Endothelial cell of umbilical vein (primary cell): ENCODE measurements around the gene KANK2. TPM values are rescaled to one million over a fixed set of nuclear protein-coding genes. Genes with fewer than 3 reads are reported as not detected.
"Not testable (repeated sequence)": the region's sequence is repeated elsewhere in the genome, so short reads cannot be mapped to it uniquely, and the experiment has no call there.

Experiments
- BruUV-seq: library from RNA; stranded (reverse); fragments of 400-500 nt; replicated peaks from 2 replicates; lab custom pipeline; 2021; lab: Mats Ljungman, UMichigan
- CTCF ChIA-PET: fragments of 300-600, 350-600 bp; sonication (Branson Sonifier 250); formaldehyde crosslinking; loops from one replicate; lab custom pipeline; 2021; ENCODE audit warnings: antibody characterized with exemption, inconsistent platforms; lab: Charles Lee
- POLR2A ChIA-PET: fragments of 300-600, 350-600 bp; sonication (Branson Sonifier 250); formaldehyde crosslinking; loops from one replicate; lab custom pipeline; 2021; ENCODE audit warnings: antibody characterized with exemption, inconsistent platforms; lab: Charles Lee
- DNase-seq: peaks from one replicate; pipeline ENCODE4 v3.0.0-alpha.2; 2011; ENCODE audit warnings: low read depth, low spot score
- FAIRE-seq: peaks from 2 replicates; lab custom pipeline; 2011; peaks lifted over from hg19 to GRCh38; lab: Jason Lieb, UNC
- H2AFZ ChIP-seq: 2 replicates; pipeline ENCODE4 v1.6.0; 2012; ENCODE audit warnings: low read depth, low read length, control low read depth, inconsistent platforms
- H3K27ac ChIP-seq: 2 replicates; pipeline ENCODE4 v1.5.1; 2011; ENCODE audit warnings: low read depth, mild to moderate bottlenecking, control low read depth, low read length, moderate library complexity; ENCODE audit not compliant: insufficient read depth
- H3K27me3 ChIP-seq, 2 experiments: 2 replicates each; pipeline versions ENCODE4 v1.6.0 to v1.6.1; 2011; ENCODE audit warnings: low read length in 2 of 2, mixed read lengths in 1 of 2; ENCODE audit not compliant: control insufficient read depth in 2 of 2, insufficient read depth in 2 of 2
- H3K36me3 ChIP-seq, 2 experiments: 2 replicates in 1 of 2; 3 replicates in 1 of 2; pipeline ENCODE4 v1.5.1; 2011; ENCODE audit warnings: low read length in 2 of 2, mild to moderate bottlenecking in 1 of 2, moderate library complexity in 1 of 2; ENCODE audit not compliant: control insufficient read depth in 2 of 2, insufficient read depth in 2 of 2; ENCODE audit errors: extremely low read depth in 1 of 2
- H3K4me1 ChIP-seq: 3 replicates; pipeline ENCODE4 v1.5.1; 2011; ENCODE audit warnings: mild to moderate bottlenecking, low read length; ENCODE audit not compliant: control insufficient read depth, insufficient read depth; ENCODE audit errors: extremely low read depth
- H3K4me2 ChIP-seq: 2 replicates; pipeline ENCODE4 v1.6.1; 2011; ENCODE audit warnings: low read length, control low read depth, mixed read lengths; ENCODE audit not compliant: insufficient read depth
- H3K4me3 ChIP-seq, 3 experiments: fragments of 200-600 bp in 1 of 3; sonication (generic), shearing (Covaris generic) in 1 of 3; replicated peaks in 1 of 3; 2 replicates each; pipeline ENCODE4 v1.5.1; 2011 to 2016; ENCODE audit warnings: control low read depth in 3 of 3, low read length in 3 of 3, mild to moderate bottlenecking in 2 of 3, inconsistent platforms in 1 of 3, low read depth in 1 of 3, moderate library complexity in 1 of 3; ENCODE audit not compliant: insufficient read depth in 1 of 3
- H3K79me2 ChIP-seq: 2 replicates; pipeline ENCODE4 v1.6.0; 2012; ENCODE audit warnings: low read length, inconsistent platforms; ENCODE audit not compliant: control insufficient read depth, insufficient read depth
- H3K9ac ChIP-seq: replicated peaks from 2 replicates; pipeline ENCODE3; 2011; ENCODE audit warnings: low read length, control low read depth; ENCODE audit not compliant: insufficient read depth; ENCODE audit errors: extremely low read depth
- H3K9me1 ChIP-seq: replicated peaks from 3 replicates; pipeline ENCODE4 v1.6.0; 2011; ENCODE audit warnings: mild to moderate bottlenecking, low read length; ENCODE audit not compliant: control insufficient read depth, insufficient read depth; ENCODE audit errors: extremely low read depth
- H3K9me3 ChIP-seq: replicated peaks from 2 replicates; pipeline ENCODE4 v1.5.1; 2012; ENCODE audit warnings: low read length, inconsistent platforms; ENCODE audit not compliant: control insufficient read depth, insufficient read depth
- H4K20me1 ChIP-seq: replicated peaks from 2 replicates; pipeline ENCODE3; 2011; ENCODE audit warnings: mild to moderate bottlenecking, low read length; ENCODE audit not compliant: control insufficient read depth, insufficient read depth; ENCODE audit errors: extremely low read depth
- EZH2 ChIP-seq: IDR thresholded peaks from 2 replicates; pipeline ENCODE4 v1.6.1; 2012; ENCODE audit warnings: borderline replicate concordance, low read depth, mild to moderate bottlenecking, moderate library complexity, low read length, inconsistent platforms; ENCODE audit not compliant: severe bottlenecking
- FOS ChIP-seq: IDR thresholded peaks from 2 replicates; pipeline ENCODE4 v1.6.1; 2011; ENCODE audit warnings: mild to moderate bottlenecking, low read length, moderate library complexity, borderline replicate concordance; ENCODE audit not compliant: insufficient read depth
- JUN ChIP-seq: IDR thresholded peaks from 2 replicates; pipeline ENCODE4 v1.6.1; 2011; ENCODE audit warnings: borderline replicate concordance, low read depth; ENCODE audit not compliant: insufficient read length, insufficient read depth
- MYC ChIP-seq: IDR thresholded peaks from one replicate; pipeline ENCODE4 v1.6.1; 2011; ENCODE audit warnings: mild to moderate bottlenecking, low read depth, low read length
- POLR2A ChIP-seq: IDR thresholded peaks from 2 replicates; pipeline ENCODE4 v1.6.1; 2012; ENCODE audit warnings: low read depth, mild to moderate bottlenecking, control low read depth, low read length
- POLR2AphosphoS5 ChIP-seq: IDR thresholded peaks from 2 replicates; pipeline ENCODE4 v1.6.1; 2012; ENCODE audit warnings: low read depth, mild to moderate bottlenecking, control low read depth, low read length, moderate library complexity; ENCODE audit not compliant: insufficient read depth
- dilution Hi-C: fragments of 300-500 bp; cut with MboI; formaldehyde crosslinking; loops from one replicate; pipeline ENCODE4 v1.15.0; 2019; ENCODE audit warnings: low sequenced_read_pairs; ENCODE audit not compliant: extremely low pct_ligation_motif_present
- intact Hi-C: fragments of 100-400 bp; cut with micrococcal nuclease; formaldehyde crosslinking; loops from one replicate; pipeline ENCODE4 v1.10.0; 2022
- polyA plus RNA-seq, 4 experiments: library from polyadenylated mRNA; depleted of rRNA in 3 of 4; stranded (reverse) in 3 of 4; unstranded in 1 of 4; fragments of >200 nt; gene quantifications; 2 replicates each; pipeline versions ENCODE4 v1.2.1 to v1.2.3, GENCODE V29; 2011 to 2012; ENCODE audit warnings: missing spikeins in 1 of 4
- total RNA-seq: library from RNA; stranded (reverse); gene quantifications from 2 replicates; pipeline ENCODE4 v1.2.3, GENCODE V29; 2021
- TF ChIP-seq, protein P1 (sequence below): IDR thresholded peaks from 2 replicates; pipeline ENCODE4 v1.6.1; 2011; ENCODE audit not compliant: insufficient read depth, insufficient read length
- TF ChIP-seq, protein P2 (sequence below), 2 donors: IDR thresholded peaks; 1 replicate in 1 of 2; 2 replicates in 1 of 2; pipeline ENCODE4 v1.5.1; 2011; ENCODE audit warnings: low read length in 2 of 2, mild to moderate bottlenecking in 2 of 2, moderate library complexity in 2 of 2, control low read depth in 1 of 2, inconsistent platforms in 1 of 2, low read depth in 1 of 2; ENCODE audit not compliant: insufficient read depth in 1 of 2; ENCODE audit errors: extremely low read depth in 1 of 2

KANK2 gene
- total and polyA plus RNA-seq, 2 donors (not counting 3 experiments of a cell fraction or from before 2014, with no cell fraction given): 41.7 to 77.9 TPM

DNA sequence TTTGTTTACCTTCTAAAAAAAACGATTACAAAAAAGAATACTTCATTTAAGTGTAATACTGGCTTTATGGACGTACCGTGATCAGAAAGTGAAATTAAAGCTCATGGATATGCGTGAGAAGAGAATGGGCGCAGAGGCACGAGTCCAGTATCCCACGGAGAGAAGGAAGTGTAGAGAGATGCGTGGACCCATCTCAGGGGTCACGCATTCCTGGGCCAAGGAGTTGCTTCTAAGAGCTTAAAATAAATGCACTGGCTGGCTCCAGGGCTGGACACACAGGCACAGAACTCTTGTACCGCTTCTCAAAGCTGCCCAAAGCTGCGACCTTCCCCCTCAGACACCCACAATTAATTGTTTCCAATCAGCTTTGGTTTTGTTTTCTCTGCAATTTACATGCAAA is 33.0 kb downstream of the KANK2 start:
- dilution Hi-C loops: no loop called here
- ChIA-PET POLR2A (interaction anchor here (1.1 kb wide), 1 partner anchor 21 kb away, joined by 3 read pairs; no protein-coding TSS in a partner anchor), CTCF (interaction anchor here (0.8 to 3.1 kb wide), 4 partner anchors 10 to 34 kb away, joined by 4 to 10 read pairs (median 4); no protein-coding TSS in a partner anchor)
- Histone ChIP-seq H3K27me3 (no peaks in the 10 kb centered on the region), H3K9me3 (no peaks in the 10 kb centered on the region), H3K4me2 (no peak overlapping the region), H3K4me1 (peaks cover 31% of the 10 kb centered on the region), H3K79me2 (no peaks in the 10 kb centered on the region), H3K36me3 (peaks cover 4 to 5% of the 10 kb centered on the region in 2 experiments), H3K9me1 (no peaks in the 10 kb centered on the region), H4K20me1 (no peaks in the 10 kb centered on the region), H2AFZ (no peak overlapping the region), H3K27ac (no peak overlapping the region), H3K9ac (no peak overlapping the region), H3K4me3 (no peak overlapping the region)
- TF ChIP-seq, protein P1, sequence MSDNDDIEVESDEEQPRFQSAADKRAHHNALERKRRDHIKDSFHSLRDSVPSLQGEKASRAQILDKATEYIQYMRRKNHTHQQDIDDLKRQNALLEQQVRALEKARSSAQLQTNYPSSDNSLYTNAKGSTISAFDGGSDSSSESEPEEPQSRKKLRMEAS: no peak
- TF ChIP-seq POLR2A (no peak), POLR2AphosphoS5 (no peak), FOS (no peak), MYC (no peak), JUN (no peak), EZH2 (no peak)
- TF ChIP-seq, protein P2, sequence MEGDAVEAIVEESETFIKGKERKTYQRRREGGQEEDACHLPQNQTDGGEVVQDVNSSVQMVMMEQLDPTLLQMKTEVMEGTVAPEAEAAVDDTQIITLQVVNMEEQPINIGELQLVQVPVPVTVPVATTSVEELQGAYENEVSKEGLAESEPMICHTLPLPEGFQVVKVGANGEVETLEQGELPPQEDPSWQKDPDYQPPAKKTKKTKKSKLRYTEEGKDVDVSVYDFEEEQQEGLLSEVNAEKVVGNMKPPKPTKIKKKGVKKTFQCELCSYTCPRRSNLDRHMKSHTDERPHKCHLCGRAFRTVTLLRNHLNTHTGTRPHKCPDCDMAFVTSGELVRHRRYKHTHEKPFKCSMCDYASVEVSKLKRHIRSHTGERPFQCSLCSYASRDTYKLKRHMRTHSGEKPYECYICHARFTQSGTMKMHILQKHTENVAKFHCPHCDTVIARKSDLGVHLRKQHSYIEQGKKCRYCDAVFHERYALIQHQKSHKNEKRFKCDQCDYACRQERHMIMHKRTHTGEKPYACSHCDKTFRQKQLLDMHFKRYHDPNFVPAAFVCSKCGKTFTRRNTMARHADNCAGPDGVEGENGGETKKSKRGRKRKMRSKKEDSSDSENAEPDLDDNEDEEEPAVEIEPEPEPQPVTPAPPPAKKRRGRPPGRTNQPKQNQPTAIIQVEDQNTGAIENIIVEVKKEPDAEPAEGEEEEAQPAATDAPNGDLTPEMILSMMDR (IDR thresholded peaks at IDR 0.05; ENCODE audit: extremely low read depth in 1 of 2, insufficient read depth in 1 of 2, low read depth in 1 of 2, low read length in 2 of 2): no peak
- TSS peak; percentile 37 for BruUV-seq
- DNase-seq (no peak), FAIRE-seq (no peak)
- intact Hi-C loops: no loop called here

DNA sequence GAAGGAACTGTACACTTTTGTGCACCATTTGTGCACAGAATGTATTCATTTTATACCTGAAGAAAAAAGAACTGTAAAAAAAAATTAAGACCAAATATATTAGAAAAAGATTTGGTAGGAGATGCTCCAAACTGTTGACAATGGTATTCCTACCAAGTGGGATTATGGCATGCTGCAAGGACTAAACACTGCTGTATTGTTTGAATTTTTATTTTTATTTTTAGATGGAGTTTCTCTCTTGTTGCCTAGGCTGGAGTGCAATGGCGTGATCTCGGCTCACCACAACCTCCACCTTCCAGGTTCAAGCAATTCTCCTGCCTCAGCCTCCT is 36.9 kb downstream of the KANK2 start:
- intact Hi-C loops, H3K9ac ChIP-seq, POLR2A ChIA-PET: not testable (repeated sequence)

More for the DNA sequence above, 36.9 kb downstream of the KANK2 start:
- H3K27me3 ChIP-seq, FAIRE-seq, DNase-seq, H2AFZ ChIP-seq, H4K20me1 ChIP-seq, dilution Hi-C loops, H3K4me3 ChIP-seq, BruUV-seq, H3K79me2 ChIP-seq, H3K4me1 ChIP-seq, H3K9me3 ChIP-seq, H3K36me3 ChIP-seq, CTCF ChIA-PET, H3K27ac ChIP-seq, H3K9me1 ChIP-seq, H3K4me2 ChIP-seq: not testable (repeated sequence)
